DND-41 (cell line): ENCODE data around the gene ITGB2.

Source experiments
- CTCF ChIP-seq: IDR thresholded peaks from 2 replicates; pipeline ENCODE4 v1.5.1; 2012; ENCODE audit warnings: borderline replicate concordance, low read length, moderate library complexity, mild to moderate bottlenecking; ENCODE audit not compliant: poor library complexity, severe bottlenecking; ENCODE audit errors: extremely low read depth
- EZH2 ChIP-seq: IDR thresholded peaks from 3 replicates; pipeline ENCODE4 v1.6.1; 2012; ENCODE audit warnings: borderline replicate concordance, low read depth, mild to moderate bottlenecking, moderate library complexity, low read length, inconsistent platforms; ENCODE audit not compliant: severe bottlenecking

- TF ChIP-seq CTCF (no peak), EZH2 (no peak)
Observed at GRCh38 chr21:44889625-44890337, 30.9 kb downstream of the ITGB2 start.
